K562 (cell line): ENCODE data around the gene ADSS1. TPM values are rescaled to one million over a fixed set of nuclear protein-coding genes. Genes with fewer than 3 reads are reported as not detected.

Source experiments
- ATAC-seq: fragments of 200-7000 bp; cut with Tn5 transposase; 3 replicates; pipeline ENCODE4 v1.9.1; 2020; ENCODE audit warnings: moderate library complexity
- BruUV-seq: library from RNA; stranded (reverse); fragments of 400-500 nt; replicated peaks from 2 replicates; lab custom pipeline; 2021; lab: Mats Ljungman, UMichigan
- CTCF ChIA-PET: fragments of 300-600 bp; formaldehyde crosslinking; extraction: SDS; loops from one replicate; lab custom pipeline; 2021; ENCODE audit warnings: low intra/inter-chr PET ratio; lab: Yijun Ruan, JAX
- POLR2A ChIA-PET: fragments of 300-600, 350-650 bp; sonication (Branson Sonifier 250); formaldehyde crosslinking; extraction: SDS; loops from one replicate; lab custom pipeline; 2021; ENCODE audit warnings: antibody characterized with exemption, inconsistent platforms; lab: Yijun Ruan, JAX
- DNase-seq, 4 experiments: peaks; one replicate each; pipeline versions ENCODE4 v3.0.0 to v3.0.0-alpha.2; 2011 to 2018; ENCODE audit warnings: low spot score in 3 of 4, mixed read lengths in 3 of 4; ENCODE audit errors: extremely low read depth in 1 of 4
- FAIRE-seq: peaks from 2 replicates; lab custom pipeline; 2011; peaks lifted over from hg19 to GRCh38; lab: Jason Lieb, UNC
- H2AFZ ChIP-seq: 2 replicates; pipeline ENCODE4 v1.6.0; 2011; ENCODE audit warnings: low read depth, low read length, control low read depth, inconsistent platforms
- H3K27ac ChIP-seq: fragments of 200-600 bp; 3 replicates; pipeline ENCODE4 v1.8.0; 2011; ENCODE audit warnings: low read depth, mild to moderate bottlenecking, control low read depth, inconsistent platforms, low read length, moderate library complexity, mixed read lengths; ENCODE audit errors: extremely low read depth
- H3K27me3 ChIP-seq, 2 experiments: fragments of 300-600 bp in 1 of 2; 2 replicates in 1 of 2; 3 replicates in 1 of 2; pipeline versions ENCODE4 v1.6.0 to v1.8.0; 2011; ENCODE audit warnings: inconsistent platforms in 2 of 2, low read length in 2 of 2, mild to moderate bottlenecking in 1 of 2, mixed read lengths in 1 of 2, moderate library complexity in 1 of 2; ENCODE audit not compliant: control insufficient read depth in 2 of 2, insufficient read depth in 2 of 2
- H3K36me3 ChIP-seq: fragments of 300-600 bp; 3 replicates; pipeline ENCODE4 v1.8.0; 2011; ENCODE audit warnings: mild to moderate bottlenecking, low read length, inconsistent platforms; ENCODE audit not compliant: control insufficient read depth, insufficient read depth
- H3K4me1 ChIP-seq, 2 experiments: fragments of 200-600 bp in 1 of 2; replicated peaks in 1 of 2; 2 replicates in 1 of 2; 3 replicates in 1 of 2; pipeline versions ENCODE4 v1.5.1 to v1.8.0; 2011; ENCODE audit warnings: inconsistent platforms in 2 of 2, low read length in 2 of 2, mild to moderate bottlenecking in 1 of 2, mixed read lengths in 1 of 2, moderate library complexity in 1 of 2; ENCODE audit not compliant: control insufficient read depth in 2 of 2, insufficient read depth in 2 of 2
- H3K4me2 ChIP-seq: 2 replicates; pipeline ENCODE4 v1.6.1; 2011; ENCODE audit warnings: low read length, control low read depth, inconsistent platforms, mixed read lengths; ENCODE audit not compliant: insufficient read depth
- H3K4me3 ChIP-seq: fragments of 200-600 bp; sonication (generic), shearing (Covaris generic); 2 replicates; pipeline ENCODE4 v1.5.1; 2016; ENCODE audit warnings: control low read depth, inconsistent platforms
- H3K79me2 ChIP-seq: fragments of 200-600 bp; 3 replicates; pipeline ENCODE4 v1.8.0; 2011; ENCODE audit warnings: low read length, inconsistent platforms; ENCODE audit not compliant: control insufficient read depth, insufficient read depth
- H3K9ac ChIP-seq, 2 experiments: 2 replicates each; pipeline versions ENCODE4 v1.6.0 to v1.6.1; 2011; ENCODE audit warnings: low read depth in 2 of 2, low read length in 2 of 2, control low read depth in 1 of 2, inconsistent platforms in 1 of 2, mild to moderate bottlenecking in 1 of 2, mixed read lengths in 1 of 2; ENCODE audit not compliant: insufficient read depth in 1 of 2
- H3K9me1 ChIP-seq: one replicate; pipeline ENCODE4 v1.6.0; 2011; ENCODE audit warnings: inconsistent platforms, mild to moderate bottlenecking, low read length, moderate library complexity; ENCODE audit not compliant: control insufficient read depth, insufficient read depth
- H3K9me3 ChIP-seq: replicated peaks from 2 replicates; pipeline ENCODE4 v1.5.1; 2011; ENCODE audit warnings: low read depth, low read length, inconsistent platforms; ENCODE audit not compliant: control insufficient read depth, insufficient read depth
- H4K20me1 ChIP-seq: replicated peaks from 2 replicates; pipeline ENCODE4 v1.6.1; 2011; ENCODE audit warnings: low read length, inconsistent platforms, mixed read lengths; ENCODE audit not compliant: control insufficient read depth, insufficient read depth
- KAT2B ChIP-seq: IDR thresholded peaks from one replicate; pipeline ENCODE4 v1.6.1; 2012; ENCODE audit warnings: low read depth, mild to moderate bottlenecking, control low read depth, inconsistent platforms, low read length, moderate library complexity
- RBM17 ChIP-seq: fragments of 200-400 bp; formaldehyde crosslinking; IDR thresholded peaks from 2 replicates; pipeline ENCODE4 v1.6.1; 2017; ENCODE audit warnings: low read depth, mild to moderate bottlenecking, low read length, borderline replicate concordance
- SLC30A9 ChIP-seq: fragments of 250-450 bp; sonication (Bioruptor Pico); IDR thresholded peaks from 2 replicates; pipeline ENCODE4 v1.8.0; 2022; ENCODE audit warnings: mild to moderate bottlenecking, moderate library complexity
- SMARCE1 ChIP-seq: fragments of 450-650 bp; IDR thresholded peaks from 2 replicates; pipeline ENCODE4 v1.7.1; 2016; ENCODE audit warnings: mild to moderate bottlenecking
- STAG1 ChIP-seq: sonication (generic); formaldehyde crosslinking; IDR thresholded peaks from 2 replicates; pipeline ENCODE4 v1.5.0; 2020; ENCODE audit warnings: missing genetic modification reagents, borderline replicate concordance
- TEAD2 ChIP-seq: fragments of 450-650 bp; IDR thresholded peaks from 2 replicates; pipeline ENCODE4 v1.6.1; 2016; ENCODE audit warnings: missing genetic modification characterization, control low read depth, missing compliant biosample characterization
- ZBTB1 ChIP-seq: sonication (generic); formaldehyde crosslinking; IDR thresholded peaks from 2 replicates; pipeline ENCODE4 v1.8.1; 2023; ENCODE audit warnings: missing genetic modification reagents, low read depth, mild to moderate bottlenecking, borderline replicate concordance
- ZC3H8 ChIP-seq: fragments of 450-650 bp; IDR thresholded peaks from 2 replicates; pipeline ENCODE4 v1.6.1; 2017
- ZKSCAN3 ChIP-seq: fragments of 250-450 bp; sonication (Bioruptor Pico); IDR thresholded peaks from 2 replicates; pipeline ENCODE4 v1.4.0; 2020
- WGBS: fragments of 100-300 bp; shearing (Covaris generic); methylation state at CpG from one replicate; pipeline ENCODE4 v1.1.6; 2016; ENCODE audit warnings: low coverage, mixed read lengths; ENCODE audit not compliant: insufficient coverage; ENCODE audit errors: missing lambda C conversion rate; 5-methylcytosine and 5-hydroxymethylcytosine counted together
- in situ Hi-C: fragments of 300-500 bp; cut with MboI; formaldehyde crosslinking; loops from 4 replicates; pipeline ENCODE4 v1.15.0; 2018; ENCODE audit warnings: inconsistent platforms, mixed read lengths
- intact Hi-C: fragments of 100-400 bp; cut with micrococcal nuclease; formaldehyde crosslinking; loops from 2 replicates; pipeline ENCODE4 v1.14.2; 2022
- polyA plus RNA-seq, 8 experiments: library from polyadenylated mRNA; depleted of rRNA in 4 of 8; stranded (reverse) in 5 of 8; unstranded in 3 of 8; fragments of >200 nt; fragmentation: Nextera tagmentation in 2 of 8; fragmentation: Illumina TruSeq in 1 of 8; extraction: Ambion mirVana in 2 of 8; extraction: Trizol in 1 of 8; gene quantifications; 2 replicates each; pipeline versions ENCODE4 v1.2.1 to v1.2.3, GENCODE V29; 2011 to 2014; ENCODE audit warnings: inconsistent platforms in 1 of 8, missing spikeins in 1 of 8
- total RNA-seq, 7 experiments: library from RNA; depleted of rRNA in 6 of 7; stranded (reverse); fragments of >200 nt in 6 of 7; fragmentation: Illumina TruSeq in 2 of 7; extraction: Trizol in 2 of 7; gene quantifications; 2 replicates each; pipeline versions ENCODE4 v1.2.1 to v1.2.3, GENCODE V29; 2011 to 2021; ENCODE audit warnings: low replicate concordance in 1 of 7
- TF ChIP-seq, protein P1 (sequence below): fragments of 450-650 bp; IDR thresholded peaks from 2 replicates; pipeline ENCODE4 v1.6.1; 2018; ENCODE audit not compliant: partially characterized antibody
- TF ChIP-seq, protein P2 (sequence below): fragments of 250-450 bp; sonication (Bioruptor Pico); IDR thresholded peaks from 2 replicates; pipeline ENCODE4 v1.4.0; 2020; ENCODE audit warnings: mild to moderate bottlenecking, moderate library complexity

Gene ADSS1
- total and polyA plus RNA-seq, 9 of the 15 experiments (the other 6 are each of a cell fraction or from before 2014, with no cell fraction given): 0.53 to 5.9 (median 3.9) TPM

DNA sequence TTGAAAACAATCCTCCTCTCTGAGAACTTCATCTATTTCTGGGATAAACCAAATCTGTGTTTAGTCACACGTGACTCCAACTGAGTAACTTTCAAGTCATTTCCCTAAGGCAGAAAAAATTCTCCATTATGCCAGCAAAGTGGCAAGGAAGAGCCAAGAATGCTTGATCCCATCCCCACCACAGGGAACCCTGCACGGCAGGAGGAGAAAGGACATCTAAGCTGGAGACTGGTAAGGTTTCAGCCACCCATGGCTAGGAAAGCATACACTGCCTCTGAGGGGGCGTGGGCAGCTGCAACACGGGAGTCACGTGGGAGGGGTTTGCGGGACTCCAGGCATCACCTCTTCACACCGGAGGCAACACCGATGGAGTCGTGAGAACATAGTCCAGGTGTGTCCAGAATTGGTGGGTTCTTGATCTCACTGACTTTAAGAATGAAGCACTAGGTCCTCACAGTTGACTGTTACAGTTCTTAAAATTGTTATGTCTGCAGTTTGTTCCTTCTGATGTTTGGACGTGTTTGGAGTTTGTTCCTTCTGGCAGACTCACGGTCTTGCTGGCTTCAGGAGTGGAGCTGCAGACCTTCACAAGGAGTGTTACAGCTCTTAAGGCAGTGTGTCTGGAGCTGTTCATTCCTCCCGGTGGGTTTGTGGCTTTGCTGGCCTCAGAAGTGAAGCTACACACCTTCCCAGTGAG lies 26.2 kb downstream of the ADSS1 start:
- Histone ChIP-seq H3K9me3 (0 out of 2 replicates have a peak, but pooled peaks cover 4% of the 10 kb centered on the region), H3K4me1 (peaks cover 9 to 38% of the 10 kb centered on the region in 2 experiments; a peak in 3 of 5 replicates), H3K27me3 (no peaks in the 10 kb centered on the region), H3K4me2 (no peak overlapping the region), H3K9ac (no peak overlapping the region), H4K20me1 (0 out of 2 replicates have a peak, but pooled peaks cover 8% of the 10 kb centered on the region), H3K36me3 (peaks cover 7% of the 10 kb centered on the region; the same call in 2 of the 3 replicates), H3K27ac (no peak overlapping the region), H3K9me1 (no peaks in the 10 kb centered on the region), H3K4me3 (no peak overlapping the region), H3K79me2 (peaks cover 23% of the 10 kb centered on the region), H2AFZ (0 out of 2 replicates have a peak overlapping the region, but pooled peaks have one; percentile 51)
- FAIRE-seq: no peak
- ATAC-seq: no peak
- ChIA-PET CTCF (no interaction called here), POLR2A (interaction anchor here (0.7 to 0.8 kb wide), 2 partner anchors 15 to 38 kb away, joined by 3 to 4 read pairs; no protein-coding TSS in a partner anchor)
- TF ChIP-seq RBM17: no peak
- no peak for TF ChIP-seq ZC3H8
- TF ChIP-seq STAG1: no peak
- no peak for TF ChIP-seq ZBTB1 (CRISPR knock-in tag)
- no peak for TF ChIP-seq KAT2B
- TF ChIP-seq SLC30A9 (CRISPR knock-in tag): no peak
- TF ChIP-seq, protein P1, sequence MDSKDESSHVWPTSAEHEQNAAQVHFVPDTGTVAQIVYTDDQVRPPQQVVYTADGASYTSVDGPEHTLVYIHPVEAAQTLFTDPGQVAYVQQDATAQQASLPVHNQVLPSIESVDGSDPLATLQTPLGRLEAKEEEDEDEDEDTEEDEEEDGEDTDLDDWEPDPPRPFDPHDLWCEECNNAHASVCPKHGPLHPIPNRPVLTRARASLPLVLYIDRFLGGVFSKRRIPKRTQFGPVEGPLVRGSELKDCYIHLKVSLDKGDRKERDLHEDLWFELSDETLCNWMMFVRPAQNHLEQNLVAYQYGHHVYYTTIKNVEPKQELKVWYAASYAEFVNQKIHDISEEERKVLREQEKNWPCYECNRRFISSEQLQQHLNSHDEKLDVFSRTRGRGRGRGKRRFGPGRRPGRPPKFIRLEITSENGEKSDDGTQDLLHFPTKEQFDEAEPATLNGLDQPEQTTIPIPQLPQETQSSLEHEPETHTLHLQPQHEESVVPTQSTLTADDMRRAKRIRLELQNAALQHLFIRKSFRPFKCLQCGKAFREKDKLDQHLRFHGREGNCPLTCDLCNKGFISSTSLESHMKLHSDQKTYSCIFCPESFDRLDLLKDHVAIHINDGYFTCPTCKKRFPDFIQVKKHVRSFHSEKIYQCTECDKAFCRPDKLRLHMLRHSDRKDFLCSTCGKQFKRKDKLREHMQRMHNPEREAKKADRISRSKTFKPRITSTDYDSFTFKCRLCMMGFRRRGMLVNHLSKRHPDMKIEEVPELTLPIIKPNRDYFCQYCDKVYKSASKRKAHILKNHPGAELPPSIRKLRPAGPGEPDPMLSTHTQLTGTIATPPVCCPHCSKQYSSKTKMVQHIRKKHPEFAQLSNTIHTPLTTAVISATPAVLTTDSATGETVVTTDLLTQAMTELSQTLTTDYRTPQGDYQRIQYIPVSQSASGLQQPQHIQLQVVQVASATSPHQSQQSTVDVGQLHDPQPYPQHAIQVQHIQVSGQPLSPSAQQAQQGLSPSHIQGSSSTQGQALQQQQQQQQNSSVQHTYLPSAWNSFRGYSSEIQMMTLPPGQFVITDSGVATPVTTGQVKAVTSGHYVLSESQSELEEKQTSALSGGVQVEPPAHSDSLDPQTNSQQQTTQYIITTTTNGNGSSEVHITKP: no peak
- no peak for TF ChIP-seq TEAD2 (tag)
- TF ChIP-seq, protein P2, sequence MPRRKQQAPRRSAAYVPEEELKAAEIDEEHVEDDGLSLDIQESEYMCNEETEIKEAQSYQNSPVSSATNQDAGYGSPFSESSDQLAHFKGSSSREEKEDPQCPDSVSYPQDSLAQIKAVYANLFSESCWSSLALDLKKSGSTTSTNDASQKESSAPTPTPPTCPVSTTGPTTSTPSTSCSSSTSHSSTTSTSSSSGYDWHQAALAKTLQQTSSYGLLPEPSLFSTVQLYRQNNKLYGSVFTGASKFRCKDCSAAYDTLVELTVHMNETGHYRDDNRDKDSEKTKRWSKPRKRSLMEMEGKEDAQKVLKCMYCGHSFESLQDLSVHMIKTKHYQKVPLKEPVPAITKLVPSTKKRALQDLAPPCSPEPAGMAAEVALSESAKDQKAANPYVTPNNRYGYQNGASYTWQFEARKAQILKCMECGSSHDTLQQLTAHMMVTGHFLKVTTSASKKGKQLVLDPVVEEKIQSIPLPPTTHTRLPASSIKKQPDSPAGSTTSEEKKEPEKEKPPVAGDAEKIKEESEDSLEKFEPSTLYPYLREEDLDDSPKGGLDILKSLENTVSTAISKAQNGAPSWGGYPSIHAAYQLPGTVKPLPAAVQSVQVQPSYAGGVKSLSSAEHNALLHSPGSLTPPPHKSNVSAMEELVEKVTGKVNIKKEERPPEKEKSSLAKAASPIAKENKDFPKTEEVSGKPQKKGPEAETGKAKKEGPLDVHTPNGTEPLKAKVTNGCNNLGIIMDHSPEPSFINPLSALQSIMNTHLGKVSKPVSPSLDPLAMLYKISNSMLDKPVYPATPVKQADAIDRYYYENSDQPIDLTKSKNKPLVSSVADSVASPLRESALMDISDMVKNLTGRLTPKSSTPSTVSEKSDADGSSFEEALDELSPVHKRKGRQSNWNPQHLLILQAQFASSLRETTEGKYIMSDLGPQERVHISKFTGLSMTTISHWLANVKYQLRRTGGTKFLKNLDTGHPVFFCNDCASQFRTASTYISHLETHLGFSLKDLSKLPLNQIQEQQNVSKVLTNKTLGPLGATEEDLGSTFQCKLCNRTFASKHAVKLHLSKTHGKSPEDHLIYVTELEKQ (CRISPR knock-in tag): no peak
- no peak for TF ChIP-seq SMARCE1
- no peak for TF ChIP-seq ZKSCAN3 (CRISPR knock-in tag)
- intact Hi-C loops (loop anchor here (5.0 kb wide), 1 partner anchor 77 kb away; no protein-coding TSS in a partner anchor), in situ Hi-C loops (no loop called here)
- DNase-seq: no peak
- no TSS peak for BruUV-seq
- 51% methylated on average over 12 of the region's 12 CpGs for WGBS
